ENCODE results near the gene UNK.

- TF ChIP-seq CTCF (IDR thresholded peaks at IDR 0.05) (no peak), POLR2A (IDR thresholded peaks at IDR 0.05) (no peak)
Observed at GRCh38 chr17:75861927-75862317, 77.3 kb downstream of the UNK start.

All from right lobe of liver (tissue), 4 donors.